WTC11 (cell line): ENCODE results near the gene CXCR3.

Experiments used
- ETV6 ChIP-seq: sonication (generic); formaldehyde crosslinking; IDR thresholded peaks from 2 replicates; pipeline ENCODE4 v1.8.1; 2022; ENCODE audit warnings: mild to moderate bottlenecking, missing genetic modification reagents
- FOXP1 ChIP-seq: sonication (generic); formaldehyde crosslinking; IDR thresholded peaks from 2 replicates; pipeline ENCODE4 v1.8.0; 2022; ENCODE audit warnings: missing genetic modification reagents, mild to moderate bottlenecking, moderate library complexity, borderline replicate concordance
- ZNF317 ChIP-seq: sonication (generic); formaldehyde crosslinking; IDR thresholded peaks from 2 replicates; pipeline ENCODE4 v1.8.1; 2023; ENCODE audit warnings: low read depth, mild to moderate bottlenecking, moderate library complexity, missing genetic modification reagents, borderline replicate concordance
- TF ChIP-seq, protein P1 (sequence below): fragments of 200-600 bp; IDR thresholded peaks from 2 replicates; pipeline ENCODE4 v1.8.0; 2022; ENCODE audit warnings: antibody characterized with exemption
- TF ChIP-seq, protein P2 (sequence below): sonication (generic); formaldehyde crosslinking; IDR thresholded peaks from 2 replicates; pipeline ENCODE4 v1.8.0; 2023; ENCODE audit warnings: missing genetic modification reagents
- TF ChIP-seq, protein P3 (sequence below): sonication (generic); formaldehyde crosslinking; IDR thresholded peaks from 2 replicates; pipeline ENCODE4 v1.8.0; 2022; ENCODE audit warnings: mild to moderate bottlenecking, missing genetic modification reagents

DNA sequence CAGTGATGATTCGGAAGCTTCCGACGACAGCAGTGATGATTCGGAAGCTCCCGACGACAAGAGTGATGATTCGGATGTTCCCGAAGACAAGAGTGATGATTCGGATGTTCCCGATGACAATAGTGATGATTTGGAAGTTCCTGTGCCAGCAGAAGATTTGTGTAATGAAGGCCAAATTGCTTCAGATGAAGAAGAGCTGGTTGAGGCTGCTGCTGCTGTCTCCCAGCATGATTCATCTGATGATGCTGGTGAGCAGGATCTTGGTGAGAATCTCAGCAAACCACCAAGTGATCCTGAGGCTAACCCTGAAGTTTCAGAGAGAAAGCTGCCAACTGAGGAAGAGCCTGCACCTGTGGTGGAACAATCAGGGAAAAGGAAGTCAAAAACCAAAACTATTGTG lies 14.2 kb downstream of the CXCR3 start:
- TF ChIP-seq ZNF317 (CRISPR knock-in tag) (no peak), ETV6 (CRISPR knock-in tag) (no peak), FOXP1 (CRISPR knock-in tag) (no peak)
- TF ChIP-seq, protein P1, sequence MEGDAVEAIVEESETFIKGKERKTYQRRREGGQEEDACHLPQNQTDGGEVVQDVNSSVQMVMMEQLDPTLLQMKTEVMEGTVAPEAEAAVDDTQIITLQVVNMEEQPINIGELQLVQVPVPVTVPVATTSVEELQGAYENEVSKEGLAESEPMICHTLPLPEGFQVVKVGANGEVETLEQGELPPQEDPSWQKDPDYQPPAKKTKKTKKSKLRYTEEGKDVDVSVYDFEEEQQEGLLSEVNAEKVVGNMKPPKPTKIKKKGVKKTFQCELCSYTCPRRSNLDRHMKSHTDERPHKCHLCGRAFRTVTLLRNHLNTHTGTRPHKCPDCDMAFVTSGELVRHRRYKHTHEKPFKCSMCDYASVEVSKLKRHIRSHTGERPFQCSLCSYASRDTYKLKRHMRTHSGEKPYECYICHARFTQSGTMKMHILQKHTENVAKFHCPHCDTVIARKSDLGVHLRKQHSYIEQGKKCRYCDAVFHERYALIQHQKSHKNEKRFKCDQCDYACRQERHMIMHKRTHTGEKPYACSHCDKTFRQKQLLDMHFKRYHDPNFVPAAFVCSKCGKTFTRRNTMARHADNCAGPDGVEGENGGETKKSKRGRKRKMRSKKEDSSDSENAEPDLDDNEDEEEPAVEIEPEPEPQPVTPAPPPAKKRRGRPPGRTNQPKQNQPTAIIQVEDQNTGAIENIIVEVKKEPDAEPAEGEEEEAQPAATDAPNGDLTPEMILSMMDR: no peak
- TF ChIP-seq, protein P2, sequence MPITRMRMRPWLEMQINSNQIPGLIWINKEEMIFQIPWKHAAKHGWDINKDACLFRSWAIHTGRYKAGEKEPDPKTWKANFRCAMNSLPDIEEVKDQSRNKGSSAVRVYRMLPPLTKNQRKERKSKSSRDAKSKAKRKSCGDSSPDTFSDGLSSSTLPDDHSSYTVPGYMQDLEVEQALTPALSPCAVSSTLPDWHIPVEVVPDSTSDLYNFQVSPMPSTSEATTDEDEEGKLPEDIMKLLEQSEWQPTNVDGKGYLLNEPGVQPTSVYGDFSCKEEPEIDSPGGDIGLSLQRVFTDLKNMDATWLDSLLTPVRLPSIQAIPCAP (CRISPR knock-in tag): no peak
- TF ChIP-seq, protein P3, sequence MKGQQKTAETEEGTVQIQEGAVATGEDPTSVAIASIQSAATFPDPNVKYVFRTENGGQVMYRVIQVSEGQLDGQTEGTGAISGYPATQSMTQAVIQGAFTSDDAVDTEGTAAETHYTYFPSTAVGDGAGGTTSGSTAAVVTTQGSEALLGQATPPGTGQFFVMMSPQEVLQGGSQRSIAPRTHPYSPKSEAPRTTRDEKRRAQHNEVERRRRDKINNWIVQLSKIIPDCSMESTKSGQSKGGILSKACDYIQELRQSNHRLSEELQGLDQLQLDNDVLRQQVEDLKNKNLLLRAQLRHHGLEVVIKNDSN (CRISPR knock-in tag): no peak
